ENCODE data around the gene ZCCHC7.

ZCCHC7 gene

GRCh38 chr9:37328556-37329227, 208.3 kb downstream of the ZCCHC7 start:
- no peak for DNase-seq (ENCODE audit: extremely low read depth in 1 of 2, low read depth in 1 of 2)

GRCh38 chr9:37329576-37329975, 209.2 kb downstream of the ZCCHC7 start:
- DNase-seq (ENCODE audit: extremely low read depth in 1 of 2, low read depth in 1 of 2), result no peak

GRCh38 chr9:37331871-37332270, 211.5 kb downstream of the ZCCHC7 start:
- DNase-seq (ENCODE audit: extremely low read depth in 1 of 2, low read depth in 1 of 2), result no peak

GRCh38 chr9:37332578-37332977, 212.2 kb downstream of the ZCCHC7 start:
- no peak for DNase-seq (ENCODE audit: extremely low read depth in 1 of 2, low read depth in 1 of 2)

- no peak for DNase-seq (ENCODE audit: extremely low read depth in 1 of 2, low read depth in 1 of 2)
These were observed 212.9 kb downstream of the ZCCHC7 start for GRCh38 chr9:37333288-37333687.

GRCh38 chr9:37335238-37335637, 214.9 kb downstream of the ZCCHC7 start:
- no peak for DNase-seq (ENCODE audit: extremely low read depth in 1 of 2, low read depth in 1 of 2)

- DNase-seq (ENCODE audit: extremely low read depth in 1 of 2, low read depth in 1 of 2), result no peak
These were observed 215.8 kb downstream of the ZCCHC7 start for GRCh38 chr9:37336150-37336549.

GRCh38 chr9:37337301-37337890, 217.0 kb downstream of the ZCCHC7 start:
- DNase-seq (ENCODE audit: extremely low read depth in 1 of 2, low read depth in 1 of 2), result no peak

GRCh38 chr9:37338218-37338617, 217.8 kb downstream of the ZCCHC7 start:
- no peak for DNase-seq (ENCODE audit: extremely low read depth in 1 of 2, low read depth in 1 of 2)

- no peak for DNase-seq (ENCODE audit: extremely low read depth in 1 of 2, low read depth in 1 of 2)
These were observed 219.5 kb downstream of the ZCCHC7 start for GRCh38 chr9:37339923-37340322.

GRCh38 chr9:37340961-37341360, 220.6 kb downstream of the ZCCHC7 start:
- DNase-seq (ENCODE audit: extremely low read depth in 1 of 2, low read depth in 1 of 2), result no peak

- DNase-seq (ENCODE audit: extremely low read depth in 1 of 2, low read depth in 1 of 2), result no peak
These were observed 221.3 kb downstream of the ZCCHC7 start for GRCh38 chr9:37341704-37342103.

GRCh38 chr9:37342493-37342892, 222.1 kb downstream of the ZCCHC7 start:
- no peak for DNase-seq (ENCODE audit: extremely low read depth in 1 of 2, low read depth in 1 of 2)

GRCh38 chr9:37342895-37343294, 222.5 kb downstream of the ZCCHC7 start:
- no peak for DNase-seq (ENCODE audit: extremely low read depth in 1 of 2, low read depth in 1 of 2)

GRCh38 chr9:37343724-37344123, 223.3 kb downstream of the ZCCHC7 start:
- no peak for DNase-seq (ENCODE audit: extremely low read depth in 1 of 2, low read depth in 1 of 2)

GRCh38 chr9:37345038-37345437, 224.7 kb downstream of the ZCCHC7 start:
- no peak for DNase-seq (ENCODE audit: extremely low read depth in 1 of 2, low read depth in 1 of 2)

GRCh38 chr9:37348917-37349316, 228.5 kb downstream of the ZCCHC7 start:
- DNase-seq (ENCODE audit: extremely low read depth in 1 of 2, low read depth in 1 of 2), result no peak

- DNase-seq (ENCODE audit: extremely low read depth in 1 of 2, low read depth in 1 of 2), result no peak
These were observed 230.3 kb downstream of the ZCCHC7 start for GRCh38 chr9:37350486-37351190.

GRCh38 chr9:37353791-37354190, 233.4 kb downstream of the ZCCHC7 start:
- DNase-seq (ENCODE audit: extremely low read depth in 1 of 2, low read depth in 1 of 2), result no peak

- no peak for DNase-seq (ENCODE audit: extremely low read depth in 1 of 2, low read depth in 1 of 2)
These were observed 242.1 kb downstream of the ZCCHC7 start for GRCh38 chr9:37362430-37362829.

GRCh38 chr9:37363124-37363523, 242.8 kb downstream of the ZCCHC7 start:
- DNase-seq (ENCODE audit: extremely low read depth in 1 of 2, low read depth in 1 of 2), result no peak

- no peak for DNase-seq (ENCODE audit: extremely low read depth in 1 of 2, low read depth in 1 of 2)
These were observed 243.8 kb downstream of the ZCCHC7 start for GRCh38 chr9:37364136-37364535.
